ENCODE results near the gene PCBP3.
"Not testable (repeated sequence)": the region's sequence is repeated elsewhere in the genome, so short reads cannot be mapped to it uniquely, and the experiment has no call there.

PCBP3 gene

GRCh38 chr21:45828580-45829570 is 185.3 kb downstream of the PCBP3 start:
- DNase-seq: no peak
- in situ Hi-C loops (cut with MboI; ENCODE audit: low pct_unique_long_range_greater_than_20kb, low sequenced_read_pairs): no loop called here

GRCh38 chr21:45829668-45830067 is 186.1 kb downstream of the PCBP3 start:
- no peak for DNase-seq
- in situ Hi-C loops (cut with MboI; ENCODE audit: low pct_unique_long_range_greater_than_20kb, low sequenced_read_pairs): no loop called here

GRCh38 chr21:45830221-45830640 is 186.7 kb downstream of the PCBP3 start:
- in situ Hi-C loops (cut with MboI; ENCODE audit: low pct_unique_long_range_greater_than_20kb, low sequenced_read_pairs): no loop called here
- DNase-seq: no peak

DNA sequence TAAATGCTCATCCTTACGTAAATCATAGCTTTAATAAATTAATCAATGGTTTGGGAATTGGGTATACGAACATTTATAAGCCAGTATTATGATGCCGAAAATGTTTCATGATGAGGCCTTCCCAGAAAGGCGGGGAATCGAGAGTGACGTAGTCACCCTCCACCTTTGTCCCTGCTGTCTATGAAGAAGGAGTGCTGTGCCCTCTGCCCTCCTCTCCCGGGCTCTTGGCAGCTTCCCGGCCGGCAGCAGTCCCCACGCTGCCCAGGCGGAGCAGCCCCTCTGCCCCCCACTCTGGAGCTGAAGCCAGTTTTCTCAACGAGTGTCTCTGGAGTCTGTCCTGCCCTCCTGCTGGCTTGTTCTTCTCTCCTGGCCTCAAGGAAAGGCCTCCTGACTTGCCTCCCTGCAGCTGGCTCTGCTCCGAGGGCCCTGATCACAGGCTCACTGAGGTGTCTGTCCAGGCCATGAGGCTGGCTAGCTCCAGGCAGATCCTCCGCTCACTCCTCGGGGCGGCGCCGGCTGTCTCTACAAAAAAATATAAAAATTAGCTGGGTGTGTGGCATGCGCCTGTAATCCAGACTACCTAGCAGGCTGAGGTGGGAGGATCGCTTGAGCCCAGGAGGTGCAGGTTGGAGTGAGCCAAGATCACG is 187.3 kb downstream of the PCBP3 start:
- in situ Hi-C loops (cut with MboI; ENCODE audit: low pct_unique_long_range_greater_than_20kb, low sequenced_read_pairs): no loop called here
- DNase-seq: no peak

DNA sequence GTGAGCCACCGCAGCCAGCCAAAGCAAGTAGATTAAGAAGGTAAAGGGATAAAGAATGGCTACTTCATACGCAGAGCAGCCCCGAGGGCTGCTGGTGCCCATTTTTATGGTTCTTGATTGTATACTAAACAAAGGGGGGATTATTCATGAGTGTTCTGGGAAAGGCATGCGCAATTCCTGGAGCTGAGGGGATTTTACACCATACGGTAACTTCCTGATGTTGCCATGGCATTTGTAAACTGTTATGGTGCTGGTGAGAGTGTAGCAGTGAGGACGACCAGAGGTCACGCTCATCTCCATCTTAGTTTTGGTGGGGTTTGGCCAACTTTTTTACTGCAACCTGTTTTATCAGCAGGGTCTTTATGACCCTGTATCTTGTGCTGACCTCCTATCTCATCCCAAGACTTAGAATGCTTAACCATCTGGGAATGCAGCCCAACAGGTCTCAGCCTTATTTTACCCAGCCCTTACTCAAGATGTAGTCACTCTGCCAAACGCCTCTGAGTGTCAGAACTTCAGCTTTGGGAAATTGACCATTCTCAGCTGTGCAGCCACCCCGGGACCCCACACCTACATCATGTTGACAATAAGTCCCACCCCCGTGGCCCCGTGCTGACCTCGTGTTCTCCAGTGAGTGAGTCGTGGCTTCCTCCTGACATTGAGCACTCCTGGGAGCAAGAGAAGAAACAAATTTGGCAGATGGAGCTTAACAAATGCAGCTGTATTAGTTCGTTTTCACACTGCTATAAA is 188.6 kb downstream of the PCBP3 start:
- DNase-seq: no peak

DNA sequence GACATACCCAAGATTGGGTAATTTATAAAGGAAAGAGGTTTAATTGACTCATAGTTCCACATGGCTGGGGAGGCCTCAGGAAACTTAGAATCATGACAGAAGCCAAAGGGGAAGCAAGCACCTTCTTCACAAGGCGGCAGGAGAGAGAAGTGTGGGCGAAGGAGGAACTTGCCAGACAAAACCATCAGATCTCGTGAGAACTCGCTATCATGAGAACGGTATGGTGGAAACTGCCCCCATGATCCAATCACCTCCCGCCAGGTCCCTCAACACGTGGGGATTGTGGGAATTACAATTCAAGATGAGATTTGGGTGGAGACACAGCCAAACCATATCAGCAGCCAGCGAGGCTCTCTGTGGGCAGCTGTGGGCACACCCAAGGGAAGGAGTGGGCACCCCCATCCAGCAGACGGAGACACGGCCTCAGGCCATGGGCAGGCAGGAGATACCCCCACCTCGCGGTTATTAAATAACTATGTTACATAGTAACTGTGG is 189.3 kb downstream of the PCBP3 start:
- in situ Hi-C loops (cut with MboI; ENCODE audit: low pct_unique_long_range_greater_than_20kb, low sequenced_read_pairs); DNase-seq: not testable (repeated sequence)

More for the DNA sequence above, 188.6 kb downstream of the PCBP3 start:
- in situ Hi-C loops (cut with MboI; ENCODE audit: low pct_unique_long_range_greater_than_20kb, low sequenced_read_pairs): no loop called here

GRCh38 chr21:45833414-45833813 is 189.9 kb downstream of the PCBP3 start:
- in situ Hi-C loops (cut with MboI; ENCODE audit: low pct_unique_long_range_greater_than_20kb, low sequenced_read_pairs): no loop called here
- no peak for DNase-seq

DNA sequence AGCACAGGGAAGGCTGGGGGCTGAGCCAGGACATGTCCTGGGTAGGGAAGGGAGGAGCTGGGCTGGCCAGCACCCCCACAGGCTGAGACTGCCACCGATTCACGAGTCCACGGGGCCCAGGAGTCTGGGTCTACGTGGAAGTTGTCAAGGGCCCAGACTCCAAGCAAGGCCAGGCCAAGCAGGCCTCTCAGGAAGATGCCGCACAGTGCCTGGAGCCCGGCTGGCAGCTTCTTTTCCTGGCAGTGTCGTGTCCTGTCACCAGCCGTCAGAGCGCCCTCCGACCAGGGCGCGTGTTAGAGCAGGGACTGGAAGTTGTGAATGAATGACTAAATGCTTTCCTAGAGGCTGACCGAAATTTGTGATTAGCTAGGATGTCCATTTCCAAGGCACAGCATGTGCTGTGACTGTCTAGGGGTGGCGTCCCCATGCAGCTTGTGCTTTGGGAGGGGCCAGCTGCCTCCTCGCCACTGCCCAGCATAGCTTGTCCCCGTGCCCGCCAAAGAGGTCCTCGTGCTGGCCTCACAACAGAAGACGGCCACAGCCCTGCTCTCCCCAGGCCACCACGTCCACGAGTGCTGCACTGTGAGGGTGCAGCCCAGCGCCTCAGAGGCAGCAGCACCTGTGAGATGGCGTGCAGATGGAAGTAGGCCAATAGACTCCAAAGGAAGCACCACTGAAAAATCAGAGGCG is 190.6 kb downstream of the PCBP3 start:
- no peak for DNase-seq
- in situ Hi-C loops (cut with MboI; ENCODE audit: low pct_unique_long_range_greater_than_20kb, low sequenced_read_pairs): no loop called here

DNA sequence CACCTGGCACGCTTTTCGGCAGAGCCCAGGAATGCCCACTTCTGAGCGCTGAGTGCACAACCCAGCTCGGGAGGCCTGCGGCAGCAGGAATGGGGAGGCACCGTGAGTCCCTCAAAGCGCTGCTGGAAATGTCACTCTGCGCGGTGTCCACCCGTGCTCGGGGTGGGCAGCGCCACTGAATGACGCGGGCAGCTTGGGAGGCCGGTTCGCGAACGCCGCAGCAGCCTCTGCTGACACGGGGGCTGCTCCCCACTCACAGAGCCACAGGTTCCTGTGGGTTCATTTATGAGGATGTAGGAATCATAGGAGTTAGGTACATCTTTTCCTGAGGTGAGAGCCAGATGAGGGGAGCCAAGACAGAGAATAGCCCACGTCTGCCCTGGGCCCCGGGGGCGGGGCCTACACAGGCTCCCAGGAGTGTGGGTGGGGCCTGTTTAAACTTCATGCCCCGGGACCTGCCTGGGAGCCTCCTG is 191.3 kb downstream of the PCBP3 start:
- in situ Hi-C loops (cut with MboI; ENCODE audit: low pct_unique_long_range_greater_than_20kb, low sequenced_read_pairs): no loop called here
- DNase-seq: no peak

GRCh38 chr21:45835301-45836267 is 192.1 kb downstream of the PCBP3 start:
- in situ Hi-C loops (cut with MboI; ENCODE audit: low pct_unique_long_range_greater_than_20kb, low sequenced_read_pairs): no loop called here

DNA sequence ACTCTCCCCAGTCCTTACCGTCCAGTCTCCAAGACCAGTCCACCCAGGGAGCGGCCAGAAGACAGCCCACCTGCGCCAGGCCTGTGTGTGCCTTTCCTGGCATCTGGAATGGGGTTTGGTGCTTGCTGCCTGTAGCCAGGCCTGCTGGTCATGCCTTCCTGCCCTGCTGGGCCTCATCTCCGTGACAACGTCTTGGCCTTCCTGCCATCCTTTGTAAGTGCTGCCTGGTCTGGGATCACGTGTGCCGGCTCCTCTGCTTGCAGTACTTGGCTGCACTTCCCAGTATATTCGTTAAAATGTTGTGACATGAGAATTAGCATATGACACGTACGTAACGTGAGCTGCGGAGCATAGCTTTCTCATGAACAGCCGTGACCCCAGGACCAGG is 192.7 kb downstream of the PCBP3 start:
- in situ Hi-C loops (cut with MboI; ENCODE audit: low pct_unique_long_range_greater_than_20kb, low sequenced_read_pairs): no loop called here
- no peak for DNase-seq

More at GRCh38 chr21:45835301-45836267, 192.1 kb downstream of the PCBP3 start:
- no peak for DNase-seq

DNA sequence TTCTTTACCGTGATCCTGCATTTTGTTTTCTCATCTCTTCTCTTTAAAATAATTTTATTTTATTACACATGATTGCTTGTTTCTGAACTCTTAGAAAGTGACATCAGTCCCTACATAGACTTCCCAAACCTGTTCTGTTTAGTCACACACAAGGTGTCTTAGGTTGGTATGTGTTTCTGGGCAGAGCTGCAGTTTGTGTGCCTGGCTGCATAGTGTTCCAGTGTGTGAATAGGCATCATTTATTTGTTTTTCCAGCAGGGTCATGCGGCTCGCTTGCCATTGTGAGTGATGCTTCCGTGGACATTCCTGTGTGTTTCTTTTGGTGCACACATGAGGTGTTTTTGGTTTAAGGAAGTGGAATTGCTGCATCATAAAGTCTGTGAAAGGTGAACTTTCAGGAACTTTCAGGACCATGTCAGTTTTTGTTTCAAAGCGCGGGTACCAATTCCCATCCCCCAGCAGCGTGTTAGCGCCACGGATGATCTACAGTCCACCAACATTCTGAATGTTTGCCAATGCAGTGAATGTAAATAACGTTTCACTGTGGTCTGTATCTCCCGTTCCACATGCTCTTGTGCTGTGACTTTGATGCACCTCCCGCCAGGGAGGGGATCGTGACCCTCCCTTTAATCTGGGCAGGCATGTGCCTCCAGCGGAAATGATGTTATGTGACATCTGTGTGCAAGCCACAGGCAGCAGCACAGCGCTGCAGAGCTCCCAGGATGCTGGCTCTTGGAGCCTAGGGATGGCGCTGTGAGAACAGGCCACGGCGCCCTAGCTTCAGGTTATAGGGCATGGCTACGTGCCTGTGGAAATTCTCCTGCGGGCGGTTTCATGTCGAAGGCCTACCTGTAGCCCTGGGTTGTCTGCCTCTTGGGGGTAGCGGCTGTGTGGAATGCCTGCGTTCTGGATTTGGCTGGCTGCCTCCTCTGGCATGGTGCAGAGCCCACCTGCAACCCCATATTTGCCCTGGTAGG is 193.5 kb downstream of the PCBP3 start:
- no peak for DNase-seq

GRCh38 chr21:45837936-45838335 is 194.4 kb downstream of the PCBP3 start:
- in situ Hi-C loops (cut with MboI; ENCODE audit: low pct_unique_long_range_greater_than_20kb, low sequenced_read_pairs): no loop called here
- DNase-seq: no peak

More for the DNA sequence above, 193.5 kb downstream of the PCBP3 start:
- in situ Hi-C loops (cut with MboI; ENCODE audit: low pct_unique_long_range_greater_than_20kb, low sequenced_read_pairs): no loop called here

DNA sequence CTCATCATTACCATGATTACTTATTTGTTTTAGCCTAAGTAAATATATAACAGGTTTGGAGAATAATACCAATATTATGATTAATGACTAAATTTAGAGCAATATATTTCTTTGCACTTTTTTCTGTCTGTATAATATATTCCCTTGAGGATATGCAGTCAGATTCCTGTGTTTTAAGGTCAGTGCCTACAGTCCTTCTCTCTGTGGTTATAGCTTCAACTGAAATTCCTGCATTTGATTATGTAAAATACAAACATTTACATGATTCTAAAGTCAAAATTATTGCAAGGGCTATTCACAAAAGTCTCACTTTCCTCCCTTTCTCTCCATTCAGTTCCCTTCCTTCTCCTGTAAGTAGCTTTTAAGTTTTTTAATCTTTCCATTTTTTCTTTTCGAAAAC is 195.1 kb downstream of the PCBP3 start:
- in situ Hi-C loops (cut with MboI; ENCODE audit: low pct_unique_long_range_greater_than_20kb, low sequenced_read_pairs): no loop called here
- DNase-seq: no peak

DNA sequence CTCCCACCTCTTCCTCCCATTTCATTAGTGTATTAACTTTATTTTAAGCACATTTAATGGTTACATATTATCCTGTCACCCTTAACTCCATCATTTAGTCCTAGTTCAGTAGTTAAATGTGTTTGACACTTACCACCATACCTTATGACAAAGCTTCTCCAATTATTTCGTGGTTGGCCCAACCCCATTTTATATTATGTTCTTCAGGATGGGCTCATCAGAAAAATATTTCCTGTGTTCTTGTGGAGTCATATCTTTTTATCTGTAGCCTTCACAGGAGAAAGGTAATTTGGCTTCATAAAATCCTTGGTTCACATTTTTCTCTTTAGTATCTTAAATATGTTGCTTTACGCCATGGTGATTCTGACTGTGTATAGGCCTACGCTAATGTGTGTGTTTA is 195.7 kb downstream of the PCBP3 start:
- in situ Hi-C loops (cut with MboI; ENCODE audit: low pct_unique_long_range_greater_than_20kb, low sequenced_read_pairs): no loop called here
- no peak for DNase-seq

DNA sequence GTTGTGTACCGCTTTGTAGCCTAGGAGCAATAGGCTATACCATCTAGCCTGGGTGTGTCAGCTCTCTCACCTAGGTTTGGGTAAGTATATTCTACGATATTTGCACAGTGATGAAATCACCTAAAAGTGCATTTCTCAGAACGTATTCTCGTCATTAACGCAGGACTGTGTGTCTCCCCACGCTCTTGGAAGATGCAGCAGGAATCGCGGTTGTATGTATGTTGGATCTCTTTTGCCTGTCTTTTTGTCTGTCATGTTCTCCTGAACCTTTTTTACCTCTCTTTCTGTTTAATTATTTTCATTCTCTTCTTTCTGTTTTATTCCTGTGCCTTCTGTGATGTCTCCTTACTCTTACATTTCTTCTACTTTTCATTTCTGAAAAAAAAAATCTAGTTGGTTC is 197.5 kb downstream of the PCBP3 start:
- in situ Hi-C loops (cut with MboI; ENCODE audit: low pct_unique_long_range_greater_than_20kb, low sequenced_read_pairs): no loop called here
- DNase-seq: no peak

DNA sequence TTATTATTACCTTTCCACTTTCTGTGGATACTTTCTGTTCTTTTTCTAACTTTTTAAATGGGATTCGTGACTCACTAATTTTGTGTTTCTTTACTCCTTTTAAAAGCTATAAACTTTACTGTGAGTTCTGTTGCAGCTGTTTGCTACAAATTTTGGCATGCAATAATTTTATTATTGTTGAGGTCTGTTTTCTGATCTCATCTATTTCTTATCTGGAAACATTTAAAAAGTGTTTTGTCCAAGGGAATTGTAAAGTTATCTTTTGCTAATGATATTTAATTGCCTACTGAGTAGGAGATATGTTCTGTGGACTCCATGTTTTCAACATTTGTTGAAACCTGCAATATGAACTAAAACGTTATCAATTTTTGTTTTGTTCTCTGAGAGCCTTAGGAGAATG is 199.9 kb downstream of the PCBP3 start:
- in situ Hi-C loops (cut with MboI; ENCODE audit: low pct_unique_long_range_greater_than_20kb, low sequenced_read_pairs): no loop called here
- no peak for DNase-seq

Data from KBM-7 (cell line).